GM10266 (cell line): ENCODE measurements around the gene UMAD1.

Source experiments
- DNase-seq: peaks from one replicate; pipeline ENCODE4 v3.0.0; 2012; ENCODE audit errors: extremely low spot score
- CTCF ChIP-seq: IDR thresholded peaks from 2 replicates; pipeline ENCODE4 v1.5.1; 2012; ENCODE audit warnings: mild to moderate bottlenecking, low read depth; ENCODE audit not compliant: control insufficient read depth, insufficient read depth; ENCODE audit errors: missing control alignments

The UMAD1 gene

GRCh38 chr7:7773334-7774309 lies 133.1 kb downstream of the UMAD1 start:
- no peak for TF ChIP-seq CTCF
- DNase-seq = peak; percentile 12

- DNase-seq = no peak
- TF ChIP-seq CTCF = no peak
Measured at GRCh38 chr7:7779888-7780287, 139.3 kb downstream of the UMAD1 start.

GRCh38 chr7:7783001-7783400 lies 142.4 kb downstream of the UMAD1 start:
- TF ChIP-seq CTCF = no peak
- DNase-seq = no peak

GRCh38 chr7:7785344-7785973 lies 144.9 kb downstream of the UMAD1 start:
- no peak for TF ChIP-seq CTCF
- no peak for DNase-seq

GRCh38 chr7:7786595-7786994 lies 146.0 kb downstream of the UMAD1 start:
- no peak for DNase-seq
- no peak for TF ChIP-seq CTCF

GRCh38 chr7:7789551-7789988 lies 149.0 kb downstream of the UMAD1 start:
- TF ChIP-seq CTCF = no peak
- peak; percentile 21 for DNase-seq

GRCh38 chr7:7790041-7790741 lies 149.6 kb downstream of the UMAD1 start:
- no peak for DNase-seq
- no peak for TF ChIP-seq CTCF
